ENCODE results near the gene TNFRSF14. TPM values are rescaled to one million over a fixed set of nuclear protein-coding genes. Genes with fewer than 3 reads are reported as not detected.
"Not testable (repeated sequence)": the region's sequence is repeated elsewhere in the genome, so short reads cannot be mapped to it uniquely, and the experiment has no call there.

TNFRSF14 gene
- total and polyA plus RNA-seq, 2 experiments from 2014 or later: not detected

DNA sequence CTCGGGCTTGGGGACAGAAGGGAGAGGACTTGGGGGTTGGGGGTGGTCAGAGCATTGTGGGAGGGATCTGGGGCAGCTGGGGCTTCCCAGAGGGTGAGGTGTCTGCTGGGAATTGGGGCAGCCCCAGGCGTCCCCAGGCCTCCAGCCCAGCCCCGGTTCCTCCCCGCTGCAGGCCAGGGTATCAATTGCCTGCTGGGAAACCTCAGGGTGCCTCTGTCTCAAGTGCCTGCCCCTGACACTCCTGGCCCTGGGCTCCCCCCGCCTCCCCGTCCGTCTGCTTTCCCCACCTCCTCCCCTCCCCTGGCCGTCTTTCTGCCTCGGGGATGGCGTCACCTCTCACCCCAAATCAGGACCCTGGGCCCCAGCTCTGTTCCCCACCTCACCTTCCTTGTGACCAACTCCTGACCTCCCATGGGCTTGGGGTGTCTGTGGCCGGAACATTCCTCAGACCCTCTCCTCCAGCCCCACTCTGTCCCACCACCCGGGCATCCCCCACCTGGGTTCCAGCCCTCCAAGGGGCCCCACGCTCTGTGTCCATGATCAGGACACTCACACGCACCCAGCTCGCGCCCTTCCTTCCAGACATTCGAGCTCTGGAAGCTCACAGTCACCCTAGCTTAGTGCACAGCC, 12.1 kb downstream of the TNFRSF14 start:
- H3K36me3 Mint-ChIP-seq (ENCODE audit: low read depth); H3F3A ChIP-seq (replicated peaks; ENCODE audit: low read depth); H3K4me3 Mint-ChIP-seq; H3K27ac ChIP-seq (ENCODE audit: low read depth); H3K9me3 Mint-ChIP-seq; H4K20me1 ChIP-seq (replicated peaks; ENCODE audit: insufficient read depth); H3K4me1 ChIP-seq (ENCODE audit: insufficient read depth); H2AFZ ChIP-seq; H3K36me3 ChIP-seq (ENCODE audit: insufficient read depth); DNase-seq (ENCODE audit: low spot score); H3K27me3 ChIP-seq (ENCODE audit: insufficient read depth); H3K27ac Mint-ChIP-seq; H3K4me3 ChIP-seq; H3K4me1 Mint-ChIP-seq; H3K9me2 ChIP-seq (ENCODE audit: insufficient read depth); H3K4me2 ChIP-seq; ATAC-seq; H3K79me2 ChIP-seq (replicated peaks; ENCODE audit: insufficient read depth): not testable (repeated sequence)
- H3K27me3 Mint-ChIP-seq (ENCODE audit: insufficient read depth, low read depth, poor library complexity): peaks cover 14% of the 10 kb centered on the region

GRCh38 chr1:2569060-2569459, 12.9 kb downstream of the TNFRSF14 start:
- no peak overlapping the region for H3K4me2 ChIP-seq
- H4K20me1 ChIP-seq (replicated peaks; ENCODE audit: insufficient read depth): no peaks in the 10 kb centered on the region
- H3K27me3 ChIP-seq (ENCODE audit: insufficient read depth): no peaks in the 10 kb centered on the region
- Mint-ChIP-seq H3K9me3 (peaks cover 13% of the 10 kb centered on the region), H3K4me1 (peaks cover 3% of the 10 kb centered on the region), H3K36me3 (ENCODE audit: low read depth) (no peaks in the 10 kb centered on the region), H3K27me3 (ENCODE audit: insufficient read depth, low read depth, poor library complexity) (peaks cover 11% of the 10 kb centered on the region), H3K4me3 (no peak overlapping the region), H3K27ac (no peak overlapping the region)
- no peak for ATAC-seq
- no peak overlapping the region for H2AFZ ChIP-seq
- H3K9me2 ChIP-seq (ENCODE audit: insufficient read depth): 0 out of 2 replicates have a peak, but pooled peaks cover 5% of the 10 kb centered on the region
- no peaks in the 10 kb centered on the region for H3K4me1 ChIP-seq (ENCODE audit: insufficient read depth)
- DNase-seq (ENCODE audit: low spot score): no peak
- H3K79me2 ChIP-seq (replicated peaks; ENCODE audit: insufficient read depth): no peaks in the 10 kb centered on the region
- H3K27ac ChIP-seq (ENCODE audit: low read depth): no peak overlapping the region
- H3F3A ChIP-seq (replicated peaks; ENCODE audit: low read depth): no peaks in the 10 kb centered on the region
- H3K4me3 ChIP-seq: no peak overlapping the region
- no peaks in the 10 kb centered on the region for H3K36me3 ChIP-seq (ENCODE audit: insufficient read depth)
- TF ChIP-seq, protein P1, sequence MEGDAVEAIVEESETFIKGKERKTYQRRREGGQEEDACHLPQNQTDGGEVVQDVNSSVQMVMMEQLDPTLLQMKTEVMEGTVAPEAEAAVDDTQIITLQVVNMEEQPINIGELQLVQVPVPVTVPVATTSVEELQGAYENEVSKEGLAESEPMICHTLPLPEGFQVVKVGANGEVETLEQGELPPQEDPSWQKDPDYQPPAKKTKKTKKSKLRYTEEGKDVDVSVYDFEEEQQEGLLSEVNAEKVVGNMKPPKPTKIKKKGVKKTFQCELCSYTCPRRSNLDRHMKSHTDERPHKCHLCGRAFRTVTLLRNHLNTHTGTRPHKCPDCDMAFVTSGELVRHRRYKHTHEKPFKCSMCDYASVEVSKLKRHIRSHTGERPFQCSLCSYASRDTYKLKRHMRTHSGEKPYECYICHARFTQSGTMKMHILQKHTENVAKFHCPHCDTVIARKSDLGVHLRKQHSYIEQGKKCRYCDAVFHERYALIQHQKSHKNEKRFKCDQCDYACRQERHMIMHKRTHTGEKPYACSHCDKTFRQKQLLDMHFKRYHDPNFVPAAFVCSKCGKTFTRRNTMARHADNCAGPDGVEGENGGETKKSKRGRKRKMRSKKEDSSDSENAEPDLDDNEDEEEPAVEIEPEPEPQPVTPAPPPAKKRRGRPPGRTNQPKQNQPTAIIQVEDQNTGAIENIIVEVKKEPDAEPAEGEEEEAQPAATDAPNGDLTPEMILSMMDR (conservative IDR thresholded peaks at IDR 0.05; ENCODE audit: low read depth in 2 of 2): no peak
- TF ChIP-seq ZNF114 (CRISPR knock-in tag; IDR thresholded peaks at IDR 0.05) (no peak), JUNB (IDR thresholded peaks at IDR 0.05; ENCODE audit: unreplicated experiment) (no peak), POLR2AphosphoS5 (IDR thresholded peaks at IDR 0.05; ENCODE audit: low read depth) (no peak), EZH2phosphoT487 (IDR thresholded peaks at IDR 0.05; ENCODE audit: unreplicated experiment) (no peak), NANOG (IDR thresholded peaks at IDR 0.05; ENCODE audit: borderline replicate concordance) (no peak), ETS1 (IDR thresholded peaks at IDR 0.05) (no peak), REST (IDR thresholded peaks at IDR 0.05; ENCODE audit: unreplicated experiment) (no peak), ZNF462 (CRISPR knock-in tag; IDR thresholded peaks at IDR 0.05) (no peak)
